ENCODE data around the gene MRPL21. TPM values are rescaled to one million over a fixed set of nuclear protein-coding genes. Genes with fewer than 3 reads are reported as not detected.

The MRPL21 gene
- total RNA-seq, 1 donor from 2014 or later, result 32.9 TPM

- Histone ChIP-seq H3K36me3 (no peaks in the 10 kb centered on the region), H3K27ac (no peak overlapping the region), H3K4me3 (no peak overlapping the region), H3K4me1 (peaks cover 23% of the 10 kb centered on the region), H3K27me3 (ENCODE audit: low read depth) (no peaks in the 10 kb centered on the region), H3K9me3 (no peaks in the 10 kb centered on the region)
- intact Hi-C loops (cut with DNase I), result no loop called here
- no peak for TF ChIP-seq CTCF (IDR thresholded peaks at IDR 0.05)
- no peak for ATAC-seq
- DNase-seq, result no peak
Observed at GRCh38 chr11:68845351-68846002, 58.2 kb downstream of the MRPL21 start.

- H3K4me1 ChIP-seq, result peaks cover 30% of the 10 kb centered on the region
Observed at GRCh38 chr11:68844801-68845200, 58.8 kb downstream of the MRPL21 start.

GRCh38 chr11:68844376-68844775, 59.3 kb downstream of the MRPL21 start:
- Histone ChIP-seq H3K4me3 (peak overlapping the region; percentile 97), H3K36me3 (no peaks in the 10 kb centered on the region), H3K27me3 (ENCODE audit: low read depth) (no peaks in the 10 kb centered on the region), H3K27ac (peak overlapping the region; percentile 95), H3K9me3 (no peaks in the 10 kb centered on the region), H3K4me1 (peaks cover 34% of the 10 kb centered on the region)
- DNase-seq (no peak), ATAC-seq (no peak)
- no peak for TF ChIP-seq CTCF (IDR thresholded peaks at IDR 0.05)
- intact Hi-C loops (cut with DNase I), result no loop called here

More at GRCh38 chr11:68844801-68845200, 58.8 kb downstream of the MRPL21 start:
- no peaks in the 10 kb centered on the region for H3K27me3 ChIP-seq (ENCODE audit: low read depth)
- no peaks in the 10 kb centered on the region for H3K36me3 ChIP-seq
- no peak for TF ChIP-seq CTCF (IDR thresholded peaks at IDR 0.05)
- H3K9me3 ChIP-seq, result no peaks in the 10 kb centered on the region
- intact Hi-C loops (cut with DNase I), result no loop called here
- DNase-seq (no peak), ATAC-seq (no peak)
- H3K4me3 ChIP-seq, result no peak overlapping the region
- no peak overlapping the region for H3K27ac ChIP-seq

GRCh38 chr11:68843703-68844312, 59.8 kb downstream of the MRPL21 start:
- intact Hi-C loops (cut with DNase I), result no loop called here
- Histone ChIP-seq H3K36me3 (no peaks in the 10 kb centered on the region), H3K4me3 (peak overlapping the region; percentile 97), H3K27me3 (ENCODE audit: low read depth) (no peaks in the 10 kb centered on the region), H3K4me1 (peaks cover 40% of the 10 kb centered on the region), H3K9me3 (no peaks in the 10 kb centered on the region), H3K27ac (peak overlapping the region; percentile 95)
- ATAC-seq (peak; percentile 83 to 87), DNase-seq (peak; percentile 93)
- peak; percentile 73 for TF ChIP-seq CTCF (IDR thresholded peaks at IDR 0.05)

- H3K27ac ChIP-seq, result peak overlapping the region; percentile 95
- H3K9me3 ChIP-seq, result no peaks in the 10 kb centered on the region
- H3K27me3 ChIP-seq (ENCODE audit: low read depth), result no peaks in the 10 kb centered on the region
- DNase-seq (no peak), ATAC-seq (no peak)
- H3K4me1 ChIP-seq, result peaks cover 47% of the 10 kb centered on the region
- intact Hi-C loops (cut with DNase I), result no loop called here
- H3K4me3 ChIP-seq, result peak overlapping the region; percentile 97
- H3K36me3 ChIP-seq, result no peaks in the 10 kb centered on the region
- TF ChIP-seq CTCF (IDR thresholded peaks at IDR 0.05), result no peak
Observed at GRCh38 chr11:68843052-68843561, 60.5 kb downstream of the MRPL21 start.

Measured in lower lobe of right lung (tissue), 2 donors.